Measurements from ENCODE around the gene RHD.

Gene RHD

GRCh38 chr1:25246600-25247023 is 25.7 kb upstream of the RHD start:
- peak overlapping the region; percentile 95 for H3K4me3 ChIP-seq (ENCODE audit: low read depth, low read length)
- DNase-seq (ENCODE audit: low read depth): no peak
- TF ChIP-seq MYC (IDR thresholded peaks at IDR 0.05; ENCODE audit: low read depth, low read length): peak; percentile 26; the same call in 1 of the 2 replicates
- TF ChIP-seq POLR2A (IDR thresholded peaks at IDR 0.05; ENCODE audit: extremely low read depth, insufficient read length): no peak

GRCh38 chr1:25247024-25247828 is 25.1 kb upstream of the RHD start, which contains the start of gene RSRP1:
Gene RSRP1, minus strand, starts transcription at chr1:25247454. Its CDS starts 491 bp downstream, at chr1:25246963.
- peak; percentile 97 for DNase-seq (ENCODE audit: low read depth)
- peak within 1 kb of the TSS; percentile 95 for H3K4me3 ChIP-seq (ENCODE audit: low read depth, low read length)
- peak; percentile 61 for TF ChIP-seq MYC (IDR thresholded peaks at IDR 0.05; ENCODE audit: low read depth, low read length)
- TF ChIP-seq MAX (IDR thresholded peaks at IDR 0.05; ENCODE audit: low read depth, low read length): peak; percentile 64
- peak; percentile 99 for TF ChIP-seq POLR2A (IDR thresholded peaks at IDR 0.05; ENCODE audit: extremely low read depth, insufficient read length)
- no peak for TF ChIP-seq CTCF (IDR thresholded peaks at IDR 0.05; ENCODE audit: low read depth, low read length)

GRCh38 chr1:25247829-25248754 is 24.2 kb upstream of the RHD start:
- DNase-seq (ENCODE audit: low read depth): no peak
- TF ChIP-seq CTCF (IDR thresholded peaks at IDR 0.05; ENCODE audit: low read depth, low read length) (peak; percentile 40), MYC (IDR thresholded peaks at IDR 0.05; ENCODE audit: low read depth, low read length) (no peak)
- peak overlapping the region; percentile 67 for H3K4me3 ChIP-seq (ENCODE audit: low read depth, low read length)

- no peak for TF ChIP-seq POLR2A (IDR thresholded peaks at IDR 0.05; ENCODE audit: extremely low read depth, insufficient read length)
- no peak for TF ChIP-seq MYC (IDR thresholded peaks at IDR 0.05; ENCODE audit: low read depth, low read length)
- TF ChIP-seq CTCF (IDR thresholded peaks at IDR 0.05; ENCODE audit: low read depth, low read length): no peak
- TF ChIP-seq MAX (IDR thresholded peaks at IDR 0.05; ENCODE audit: low read depth, low read length): no peak
- no peak overlapping the region for H3K4me3 ChIP-seq (ENCODE audit: low read depth, low read length)
- DNase-seq (ENCODE audit: low read depth): peak; percentile 0
Measured at GRCh38 chr1:25253911-25254310, 18.4 kb upstream of the RHD start.

- DNase-seq (ENCODE audit: low read depth): peak; percentile 0
- no peak overlapping the region for H3K4me3 ChIP-seq (ENCODE audit: low read depth, low read length)
- TF ChIP-seq MAX (IDR thresholded peaks at IDR 0.05; ENCODE audit: low read depth, low read length): no peak
- TF ChIP-seq MYC (IDR thresholded peaks at IDR 0.05; ENCODE audit: low read depth, low read length): no peak
- no peak for TF ChIP-seq POLR2A (IDR thresholded peaks at IDR 0.05; ENCODE audit: extremely low read depth, insufficient read length)
- no peak for TF ChIP-seq CTCF (IDR thresholded peaks at IDR 0.05; ENCODE audit: low read depth, low read length)
Measured at GRCh38 chr1:25255706-25256577, 16.4 kb upstream of the RHD start.
